ENCODE data around the gene TSTD1.
"Not testable (repeated sequence)": the region's sequence is repeated elsewhere in the genome, so short reads cannot be mapped to it uniquely, and the experiment has no call there.

Gene TSTD1

DNA sequence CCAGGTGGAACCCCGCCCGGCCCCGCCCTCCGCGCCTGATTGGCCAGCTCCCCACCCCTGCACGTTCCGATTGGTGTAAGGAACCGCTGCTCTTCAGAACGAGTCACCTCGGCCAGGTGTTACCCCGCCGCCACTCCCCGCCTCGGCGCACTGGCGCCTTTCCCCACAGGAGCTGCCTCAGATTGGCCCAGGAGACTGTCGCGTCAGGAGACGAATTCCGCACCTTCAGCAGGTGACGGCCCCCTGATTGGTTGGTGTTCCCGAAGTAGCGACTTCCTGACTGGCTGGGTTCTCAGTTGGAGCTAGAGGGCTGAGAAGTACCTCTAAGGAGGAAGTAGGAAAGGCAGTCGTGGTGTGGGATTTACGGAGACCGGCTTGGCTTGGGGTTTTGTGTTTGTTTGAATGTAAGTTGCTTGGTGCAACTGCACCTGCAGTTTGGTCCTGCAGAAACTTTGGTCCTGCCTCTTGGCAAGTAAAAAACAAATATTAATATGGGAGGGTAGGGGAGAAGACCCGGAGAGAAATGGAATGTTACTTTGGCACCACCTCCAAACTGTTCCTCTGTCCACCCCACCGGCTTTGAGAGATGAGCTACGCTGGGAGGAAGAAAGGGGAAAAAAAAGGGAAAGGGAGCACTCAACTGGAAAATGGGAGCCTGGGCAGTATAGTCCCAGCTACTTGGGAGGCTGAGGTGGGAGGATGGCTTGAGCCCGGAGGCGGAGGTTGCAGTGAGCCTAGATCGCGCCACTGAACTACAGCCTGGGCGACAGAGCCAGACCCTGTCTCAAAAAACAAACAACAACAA is 17.4 kb downstream of the TSTD1 start:
- peak overlapping the region; percentile 92 for H3K4me2 ChIP-seq (ENCODE audit: low read length)
- peak overlapping the region; percentile 67 for H3K27ac ChIP-seq
- H3K9me3 ChIP-seq (ENCODE audit: control insufficient read depth, low read length) = no peaks in the 10 kb centered on the region
- no peaks in the 10 kb centered on the region for H3K4me1 ChIP-seq
- peaks cover 10% of the 10 kb centered on the region for H3K79me2 ChIP-seq
- H3K36me3 ChIP-seq (ENCODE audit: control insufficient read depth, insufficient read depth, low read length) = no peaks in the 10 kb centered on the region
- TF ChIP-seq, protein P1, sequence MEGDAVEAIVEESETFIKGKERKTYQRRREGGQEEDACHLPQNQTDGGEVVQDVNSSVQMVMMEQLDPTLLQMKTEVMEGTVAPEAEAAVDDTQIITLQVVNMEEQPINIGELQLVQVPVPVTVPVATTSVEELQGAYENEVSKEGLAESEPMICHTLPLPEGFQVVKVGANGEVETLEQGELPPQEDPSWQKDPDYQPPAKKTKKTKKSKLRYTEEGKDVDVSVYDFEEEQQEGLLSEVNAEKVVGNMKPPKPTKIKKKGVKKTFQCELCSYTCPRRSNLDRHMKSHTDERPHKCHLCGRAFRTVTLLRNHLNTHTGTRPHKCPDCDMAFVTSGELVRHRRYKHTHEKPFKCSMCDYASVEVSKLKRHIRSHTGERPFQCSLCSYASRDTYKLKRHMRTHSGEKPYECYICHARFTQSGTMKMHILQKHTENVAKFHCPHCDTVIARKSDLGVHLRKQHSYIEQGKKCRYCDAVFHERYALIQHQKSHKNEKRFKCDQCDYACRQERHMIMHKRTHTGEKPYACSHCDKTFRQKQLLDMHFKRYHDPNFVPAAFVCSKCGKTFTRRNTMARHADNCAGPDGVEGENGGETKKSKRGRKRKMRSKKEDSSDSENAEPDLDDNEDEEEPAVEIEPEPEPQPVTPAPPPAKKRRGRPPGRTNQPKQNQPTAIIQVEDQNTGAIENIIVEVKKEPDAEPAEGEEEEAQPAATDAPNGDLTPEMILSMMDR (IDR thresholded peaks at IDR 0.05) = no peak
- peak overlapping the region; percentile 85 for H2AFZ ChIP-seq
- no peaks in the 10 kb centered on the region for H3K27me3 ChIP-seq (ENCODE audit: control insufficient read depth, insufficient read depth, low read length)
- H3K9ac ChIP-seq = no peak overlapping the region
- H3K4me3 ChIP-seq (ENCODE audit: low read depth, low read length) = peak overlapping the region; percentile 99

DNA sequence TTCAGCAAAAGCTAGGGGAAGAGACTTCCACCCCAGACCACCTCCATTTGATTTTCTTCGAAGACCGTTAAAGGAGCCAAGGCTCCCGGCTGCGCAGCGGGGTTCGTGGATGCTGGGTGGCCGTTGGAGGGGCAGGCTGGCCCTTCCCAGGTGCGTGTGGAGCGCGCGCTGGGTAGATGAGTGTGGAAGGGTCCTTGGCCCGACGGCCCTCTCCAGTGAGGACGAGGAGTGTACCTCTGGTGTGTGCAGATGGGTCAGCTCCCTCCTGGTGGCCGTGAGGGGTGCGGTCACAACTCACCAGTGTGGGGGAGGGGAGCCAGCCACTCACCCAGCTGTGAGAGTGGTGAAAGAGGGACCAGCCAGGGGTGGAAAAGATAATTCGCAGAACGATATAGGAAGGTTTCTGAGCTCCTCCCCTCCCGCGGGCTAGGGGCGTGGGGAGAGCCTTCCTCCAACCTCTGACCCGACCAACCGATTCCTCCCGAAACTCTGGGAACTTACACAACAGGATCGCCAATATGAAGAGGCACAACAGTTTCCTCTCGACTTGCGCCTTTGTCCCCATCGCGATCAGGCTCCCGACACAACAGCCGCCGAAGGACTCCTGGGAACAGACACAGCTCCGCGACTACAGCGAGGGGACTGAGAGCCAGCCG is 18.1 kb downstream of the TSTD1 start, which contains the start of gene F11R:
TSS of gene F11R (minus strand) at position 644 of the 656 bp plus-strand sequence. CDS start at position 565, 79 bp downstream.
- peak within 1 kb of the TSS; percentile 99 for H3K4me3 ChIP-seq (ENCODE audit: low read depth, low read length)
- H3K79me2 ChIP-seq = peaks cover 10% of the 10 kb centered on the region
- no peaks in the 10 kb centered on the region for H3K36me3 ChIP-seq (ENCODE audit: control insufficient read depth, insufficient read depth, low read length)
- TF ChIP-seq, protein P1 (IDR thresholded peaks at IDR 0.05) = peak; percentile 20
- H3K9ac ChIP-seq = peak within 1 kb of the TSS; percentile 67
- H3K27ac ChIP-seq = peak within 1 kb of the TSS; percentile 67
- no peaks in the 10 kb centered on the region for H3K4me1 ChIP-seq
- peak within 1 kb of the TSS; percentile 92 for H3K4me2 ChIP-seq (ENCODE audit: low read length)
- no peaks in the 10 kb centered on the region for H3K27me3 ChIP-seq (ENCODE audit: control insufficient read depth, insufficient read depth, low read length)
- peak within 1 kb of the TSS; percentile 85 for H2AFZ ChIP-seq
- no peaks in the 10 kb centered on the region for H3K9me3 ChIP-seq (ENCODE audit: control insufficient read depth, low read length)

DNA sequence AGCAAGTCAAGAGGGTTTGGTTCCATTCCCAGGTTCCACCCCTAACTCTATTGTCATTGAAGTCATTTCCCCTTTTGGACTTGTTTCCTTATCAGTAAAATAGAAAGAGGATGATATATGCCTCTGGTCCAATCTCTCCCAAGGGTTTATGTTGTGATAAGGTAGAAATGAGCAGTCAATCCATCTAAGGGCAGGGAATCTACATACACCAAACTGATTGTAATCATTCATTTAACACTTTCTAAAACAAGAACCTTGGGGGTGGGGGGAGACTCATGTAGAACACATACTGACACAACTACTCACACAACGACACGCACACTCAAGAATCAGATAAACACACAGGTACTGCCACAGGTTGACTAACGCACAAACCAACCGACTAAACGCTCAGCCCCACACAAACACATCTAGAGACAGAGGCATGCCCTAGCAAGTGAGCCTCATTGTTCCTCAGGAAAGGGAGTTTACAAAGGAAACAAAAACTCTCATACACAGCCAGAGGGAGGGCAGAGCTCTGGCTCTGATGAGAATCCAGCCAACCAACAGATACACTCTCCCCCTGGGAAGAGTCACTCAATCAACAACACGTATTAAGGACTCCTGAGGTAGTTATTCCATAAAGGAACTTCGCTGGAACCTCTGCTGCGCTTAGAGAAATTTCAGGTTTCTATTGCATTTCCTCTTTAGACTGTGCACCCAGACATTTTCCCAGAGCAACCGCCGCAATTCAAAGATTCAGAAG is 18.8 kb downstream of the TSTD1 start:
- Histone ChIP-seq H3K79me2 (peaks cover 10% of the 10 kb centered on the region), H3K4me1 (no peaks in the 10 kb centered on the region), H3K27ac (peak overlapping the region; percentile 67), H2AFZ (peak overlapping the region; percentile 85), H3K4me2 (ENCODE audit: low read length) (peak overlapping the region; percentile 92), H3K9ac (no peak overlapping the region), H3K9me3 (ENCODE audit: control insufficient read depth, low read length) (no peaks in the 10 kb centered on the region), H3K36me3 (ENCODE audit: control insufficient read depth, insufficient read depth, low read length) (no peaks in the 10 kb centered on the region), H3K27me3 (ENCODE audit: control insufficient read depth, insufficient read depth, low read length) (no peaks in the 10 kb centered on the region), H3K4me3 (ENCODE audit: low read depth, low read length) (peak overlapping the region; percentile 99)
- TF ChIP-seq, protein P1 (IDR thresholded peaks at IDR 0.05) = no peak

DNA sequence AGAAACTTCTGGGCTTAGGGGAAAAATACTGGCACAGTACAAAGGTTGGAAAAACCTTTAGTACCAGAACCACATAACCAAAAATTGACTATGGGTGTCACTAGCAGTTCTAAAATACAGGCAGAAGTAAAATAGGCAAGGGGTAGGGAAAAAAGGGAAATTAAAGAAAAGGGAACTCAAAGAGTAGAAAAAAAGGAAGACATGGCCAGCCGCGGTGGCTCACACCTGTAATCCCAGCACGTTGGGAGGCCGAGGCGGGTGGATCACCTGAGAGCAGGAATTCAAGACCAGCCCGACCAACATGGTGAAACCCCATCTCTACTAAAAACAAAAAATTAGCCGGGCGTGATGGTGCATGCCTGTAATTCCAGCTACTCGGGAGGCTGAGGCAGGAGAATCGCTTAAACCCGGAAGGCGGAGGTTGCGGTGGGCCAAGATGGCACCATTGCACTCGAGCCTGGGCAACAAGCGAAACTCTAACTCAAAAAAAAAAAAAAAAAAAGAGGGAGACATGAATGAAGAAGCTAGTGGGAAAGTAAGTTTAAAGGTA is 19.6 kb downstream of the TSTD1 start:
- H3K4me3 ChIP-seq (ENCODE audit: low read depth, low read length); H3K36me3 ChIP-seq (ENCODE audit: control insufficient read depth, insufficient read depth, low read length); H3K27me3 ChIP-seq (ENCODE audit: control insufficient read depth, insufficient read depth, low read length); H2AFZ ChIP-seq; H3K27ac ChIP-seq; H3K9me3 ChIP-seq (ENCODE audit: control insufficient read depth, low read length); H3K9ac ChIP-seq; H3K4me1 ChIP-seq: not testable (repeated sequence)
- peaks cover 12% of the 10 kb centered on the region for H3K79me2 ChIP-seq
- H3K4me2 ChIP-seq (ENCODE audit: low read length) = peak overlapping the region; percentile 92

DNA sequence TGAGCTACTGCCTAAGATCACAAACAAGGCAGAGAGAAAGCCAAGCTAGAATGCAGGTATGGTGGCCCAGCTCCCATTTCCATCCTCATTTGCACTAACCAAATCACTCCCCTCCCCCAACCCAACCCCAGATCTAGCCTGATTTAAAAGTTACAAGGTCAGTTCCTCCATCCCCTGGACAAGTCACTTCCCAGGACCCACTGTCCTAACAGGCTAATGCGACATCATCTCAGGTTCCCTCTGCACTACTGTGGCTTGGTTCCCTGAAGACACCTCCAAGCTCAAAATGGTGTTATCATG is 20.2 kb downstream of the TSTD1 start:
- Histone ChIP-seq H3K27me3 (ENCODE audit: control insufficient read depth, insufficient read depth, low read length) (no peaks in the 10 kb centered on the region), H3K36me3 (ENCODE audit: control insufficient read depth, insufficient read depth, low read length) (no peaks in the 10 kb centered on the region), H3K9me3 (ENCODE audit: control insufficient read depth, low read length) (no peaks in the 10 kb centered on the region), H3K4me2 (ENCODE audit: low read length) (no peak overlapping the region), H2AFZ (no peak overlapping the region), H3K79me2 (peaks cover 13% of the 10 kb centered on the region), H3K27ac (no peak overlapping the region), H3K4me1 (peaks cover 7% of the 10 kb centered on the region), H3K4me3 (ENCODE audit: low read depth, low read length) (no peak overlapping the region), H3K9ac (no peak overlapping the region)
- TF ChIP-seq, protein P1 (IDR thresholded peaks at IDR 0.05) = no peak

Data from parathyroid adenoma (tissue), 2 donors.